Activated CD8-positive, alpha-beta memory T cell treated with anti-CD3 and anti-CD28 coated beads, Interleukin-2, amount 50 U/mL, for 48 hours (primary cell): ENCODE measurements around the gene XBP1.
"Not testable (repeated sequence)": the region's sequence is repeated elsewhere in the genome, so short reads cannot be mapped to it uniquely, and the experiment has no call there.

Source experiments
- DNase-seq: peaks from one replicate; pipeline ENCODE4 v3.0.0-alpha.2; 2020

Gene XBP1

DNA sequence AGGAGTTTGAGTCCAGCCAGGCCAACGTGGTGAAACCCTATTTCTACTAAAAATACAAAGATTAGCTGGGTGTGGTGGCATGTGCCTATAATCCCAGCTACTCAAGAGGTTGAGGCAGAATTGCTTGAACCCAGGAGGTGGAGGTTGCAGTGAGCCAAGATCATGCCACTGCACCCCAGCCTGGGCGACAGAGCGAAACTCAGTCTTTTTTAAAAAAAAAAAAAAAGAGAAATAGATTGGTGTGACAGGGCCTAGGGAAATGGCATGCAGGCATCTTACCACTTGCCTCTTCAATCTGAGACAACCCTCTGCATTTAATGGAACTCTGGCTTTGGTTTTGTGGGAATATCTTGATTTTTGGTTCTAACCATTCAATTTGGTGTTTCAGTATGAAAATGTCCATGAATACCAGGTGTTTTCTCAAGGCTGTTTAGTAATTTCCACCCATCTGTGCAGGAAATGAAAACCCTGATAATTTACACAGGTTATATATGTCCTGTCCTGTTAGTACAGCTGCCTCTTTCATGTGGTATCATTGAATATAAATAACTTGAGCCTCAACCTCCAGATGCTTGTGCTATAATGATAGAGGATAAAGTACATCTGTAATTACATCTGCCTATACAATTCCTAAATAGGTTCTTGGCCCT is 8.4 kb downstream of the XBP1 start:
- DNase-seq: no peak

DNA sequence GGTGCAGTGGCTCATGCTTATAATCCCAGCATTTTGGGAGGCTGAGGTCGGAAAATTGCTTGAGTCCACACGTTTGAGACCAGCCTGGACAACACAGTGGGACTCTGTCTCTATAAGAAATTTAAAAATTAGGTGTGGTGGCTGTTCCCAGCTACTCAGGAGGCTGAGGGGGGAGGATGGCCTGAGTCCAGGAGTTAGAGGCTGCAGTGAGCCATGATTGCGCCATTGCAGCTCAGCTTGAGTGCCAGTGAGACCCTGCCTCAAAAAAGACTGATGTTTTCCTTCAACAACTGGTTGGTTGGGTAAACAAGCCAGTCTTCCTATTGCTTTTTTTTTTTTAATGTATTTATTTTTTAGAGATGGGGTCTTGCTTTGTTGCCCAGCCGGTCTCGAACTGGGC is 9.2 kb downstream of the XBP1 start:
- no peak for DNase-seq

DNA sequence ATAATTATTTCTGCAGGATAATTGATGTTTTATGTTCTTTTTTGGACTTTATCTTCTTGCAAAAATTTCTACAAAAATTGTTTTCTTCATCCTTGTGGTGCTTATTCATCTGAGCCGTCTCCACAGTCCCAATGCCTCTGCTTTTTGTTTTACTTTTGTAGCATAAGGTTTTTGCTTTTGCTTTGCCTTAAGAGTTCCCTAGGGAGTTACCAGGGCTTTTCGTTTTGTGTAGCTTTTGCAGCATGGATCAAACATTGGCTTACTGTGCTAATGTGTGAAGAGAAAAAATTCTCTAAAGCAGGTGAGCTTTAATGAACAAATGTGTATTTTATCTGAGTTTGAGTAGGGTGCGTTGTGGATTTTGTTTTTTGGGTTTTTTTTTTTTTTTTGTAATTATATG is 11.8 kb downstream of the XBP1 start:
- no peak for DNase-seq

DNA sequence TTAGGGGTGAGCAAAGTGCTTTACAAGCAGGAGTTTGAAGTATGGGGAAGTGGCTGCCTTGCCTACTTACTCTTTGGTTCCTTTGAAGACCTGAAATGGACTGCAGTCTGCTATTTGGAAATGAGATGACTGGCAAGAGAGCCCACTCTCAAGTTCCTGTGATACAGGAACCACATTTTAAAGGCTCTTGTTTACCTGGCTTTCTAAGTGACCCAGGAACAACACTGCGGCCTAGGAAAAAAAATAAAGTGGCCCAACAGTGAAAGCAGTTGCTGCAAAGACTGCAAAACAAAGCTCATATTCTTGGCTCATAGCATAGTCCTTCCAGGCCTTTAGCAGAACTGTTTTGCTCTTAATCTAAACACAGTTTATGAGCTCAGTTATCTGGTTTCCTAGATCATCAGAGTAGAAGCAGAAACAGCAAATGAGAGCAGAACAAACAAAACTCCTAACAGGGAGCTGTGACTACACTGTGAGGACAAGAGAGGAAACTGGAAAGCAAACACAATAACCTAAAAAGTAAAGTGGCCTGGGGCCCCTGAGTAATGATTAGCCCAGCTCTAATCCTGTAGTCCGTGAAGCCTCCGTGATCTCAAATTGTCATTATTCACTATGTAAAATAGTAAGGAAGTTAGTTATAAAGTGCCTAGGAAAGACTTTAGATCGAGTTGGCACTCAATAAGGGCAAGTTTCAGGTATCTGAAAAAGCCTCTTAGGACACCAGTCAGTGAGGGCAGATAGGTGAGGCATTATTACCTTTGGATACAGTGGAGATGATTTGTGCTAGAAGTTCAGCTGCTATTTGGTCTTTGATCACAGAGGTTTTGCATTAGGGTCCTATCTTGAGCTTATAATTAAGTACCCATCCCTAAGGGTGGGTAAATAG is 16.3 kb downstream of the XBP1 start:
- DNase-seq: no peak

DNA sequence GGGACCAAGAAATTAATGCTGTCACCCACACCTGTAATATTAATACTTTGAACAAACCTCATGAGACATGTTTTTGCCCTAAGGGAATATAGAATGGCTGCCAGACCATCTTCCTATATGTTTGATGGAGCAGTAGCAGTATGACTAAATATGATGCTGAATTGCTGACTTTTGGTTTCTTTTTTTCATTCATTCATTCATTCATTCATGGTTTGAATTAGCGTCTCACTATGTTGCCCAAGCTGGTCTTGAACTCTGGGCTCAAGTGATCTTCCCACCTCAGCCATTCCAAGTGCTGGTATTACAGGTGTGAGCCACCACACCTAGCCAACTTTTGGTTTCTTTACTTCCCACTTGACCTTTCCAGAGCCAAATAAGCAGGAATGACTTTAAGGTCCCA is 20.1 kb downstream of the XBP1 start:
- no peak for DNase-seq

DNA sequence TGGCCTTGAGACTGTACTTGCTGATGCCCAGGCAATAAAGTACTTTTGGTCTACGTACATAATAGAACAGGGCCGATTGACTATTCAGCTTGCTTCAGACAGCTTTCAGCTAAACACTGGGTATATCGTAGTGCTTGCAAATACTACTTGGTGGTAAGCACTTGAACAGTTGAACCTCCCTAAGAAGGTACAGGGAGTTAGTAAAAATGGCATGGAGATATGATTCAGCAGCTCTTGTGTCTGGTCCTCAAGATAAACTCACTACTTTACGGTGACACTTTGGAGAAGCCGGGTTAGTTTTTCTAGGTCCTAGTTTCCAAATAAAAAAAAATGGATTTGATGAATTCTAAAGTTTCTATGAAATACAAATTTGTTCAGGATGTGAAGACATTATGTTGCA is 20.5 kb downstream of the XBP1 start:
- DNase-seq: no peak

DNA sequence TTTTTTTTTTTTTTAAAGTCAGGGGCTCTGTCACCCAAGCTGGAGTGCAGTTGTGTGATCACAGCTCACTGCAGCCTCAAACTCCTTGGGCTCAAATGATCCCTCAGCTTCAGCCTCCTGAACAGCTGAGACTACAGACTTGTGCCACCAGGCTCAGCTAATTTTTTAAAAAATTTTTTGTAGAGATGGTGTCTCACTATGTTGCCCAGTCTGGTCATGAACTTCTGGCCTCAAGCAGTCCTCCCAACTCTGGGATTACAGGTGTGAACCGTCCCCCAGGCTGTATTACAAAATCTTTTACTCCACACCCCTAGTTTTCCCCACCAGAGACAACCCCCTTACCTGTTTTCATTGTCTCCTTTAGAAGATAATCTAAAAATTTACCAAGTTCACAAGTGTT is 26.0 kb downstream of the XBP1 start:
- no peak for DNase-seq

DNA sequence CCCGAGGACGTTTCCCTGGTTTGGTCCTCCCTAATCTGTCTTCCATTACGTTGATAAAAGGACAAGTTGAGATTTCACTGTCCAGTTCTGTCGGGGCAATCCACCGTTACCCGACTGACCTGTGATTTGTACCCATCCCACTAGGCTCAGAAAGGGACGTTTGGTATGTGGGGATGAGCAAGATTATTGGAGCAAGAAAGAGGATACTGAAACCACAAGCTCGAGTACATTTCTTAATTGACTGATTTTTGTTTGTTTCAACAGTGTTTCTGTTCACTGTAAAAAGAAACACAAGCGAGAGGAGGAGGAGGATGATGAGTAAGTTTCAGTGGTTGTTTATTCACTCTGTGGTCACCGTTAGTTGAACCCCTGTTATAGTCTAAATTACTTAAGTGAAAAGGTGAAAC is 26.9 kb downstream of the XBP1 start:
- DNase-seq: no peak

DNA sequence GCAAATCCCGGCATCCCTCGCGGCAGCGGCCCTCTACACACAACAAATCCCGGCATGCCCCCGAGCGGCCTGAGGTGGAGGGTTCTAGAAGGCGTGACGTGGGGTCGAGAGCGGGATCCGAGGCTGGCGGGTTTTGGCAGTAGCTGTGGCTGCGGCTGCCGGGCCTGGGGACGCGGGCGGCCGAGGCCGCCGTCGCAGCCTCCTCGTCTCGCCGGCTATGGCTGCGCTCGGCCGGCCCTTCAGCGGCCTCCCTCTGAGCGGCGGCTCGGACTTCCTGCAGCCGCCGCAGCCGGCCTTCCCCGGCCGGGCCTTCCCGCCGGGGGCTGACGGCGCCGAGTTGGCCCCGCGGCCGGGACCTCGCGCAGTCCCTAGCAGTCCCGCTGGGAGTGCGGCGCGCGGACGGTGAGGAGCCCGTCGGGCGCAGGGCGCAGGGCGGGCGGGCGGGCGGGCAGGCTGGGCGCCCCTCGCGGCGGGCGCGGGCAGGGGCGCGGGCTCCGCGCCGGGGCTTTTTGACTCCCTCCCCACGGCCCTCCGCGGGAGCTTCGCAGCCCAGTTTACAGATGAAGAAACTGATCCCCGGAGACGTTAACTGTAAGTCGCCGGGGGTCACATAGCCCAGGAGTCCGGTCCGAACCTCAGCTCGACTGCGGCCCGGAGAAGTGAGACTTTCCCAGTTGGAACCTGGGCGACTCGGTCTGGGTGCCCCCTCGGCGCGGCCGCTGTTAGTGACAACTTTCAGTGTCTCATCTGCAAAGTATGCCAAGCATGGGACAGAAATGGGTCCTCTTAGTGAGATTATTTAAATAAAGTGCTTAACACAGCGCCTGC is 27.5 kb downstream of the XBP1 start, which contains the start of gene CCDC117:
CCDC117 (plus strand) TSS at position 63 of the 828 bp plus-strand sequence; CDS start at position 218, 155 bp downstream.
- DNase-seq: peak; percentile 93

DNA sequence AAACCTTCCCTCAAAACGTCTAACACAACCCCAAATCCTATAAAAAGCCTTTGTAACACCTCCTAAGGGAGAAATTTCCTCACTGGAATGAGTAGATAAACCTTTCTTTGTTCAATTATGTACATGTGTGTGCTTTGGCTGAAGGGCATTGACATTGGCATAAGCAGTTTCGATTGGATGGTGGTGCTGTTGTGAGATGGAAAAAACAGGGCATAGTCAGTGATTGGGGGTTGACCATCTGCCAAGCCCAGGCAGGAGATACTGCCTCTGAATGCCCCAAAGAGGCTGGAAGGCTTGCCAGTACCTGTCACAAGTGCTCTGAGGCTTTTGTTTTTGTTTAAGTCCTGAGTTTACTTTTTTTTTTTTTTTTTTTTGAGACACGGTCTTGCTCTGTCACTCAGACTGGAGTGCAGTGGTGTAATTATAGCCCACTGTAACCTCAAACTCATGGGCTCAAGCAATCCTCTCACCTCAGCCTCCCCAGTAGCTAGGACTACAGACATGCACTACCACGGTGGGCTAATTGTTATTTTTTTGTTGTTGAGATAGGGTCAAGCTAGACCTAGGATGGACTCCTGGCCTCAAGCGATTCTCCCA is 29.1 kb downstream of the XBP1 start:
- no peak for DNase-seq

DNA sequence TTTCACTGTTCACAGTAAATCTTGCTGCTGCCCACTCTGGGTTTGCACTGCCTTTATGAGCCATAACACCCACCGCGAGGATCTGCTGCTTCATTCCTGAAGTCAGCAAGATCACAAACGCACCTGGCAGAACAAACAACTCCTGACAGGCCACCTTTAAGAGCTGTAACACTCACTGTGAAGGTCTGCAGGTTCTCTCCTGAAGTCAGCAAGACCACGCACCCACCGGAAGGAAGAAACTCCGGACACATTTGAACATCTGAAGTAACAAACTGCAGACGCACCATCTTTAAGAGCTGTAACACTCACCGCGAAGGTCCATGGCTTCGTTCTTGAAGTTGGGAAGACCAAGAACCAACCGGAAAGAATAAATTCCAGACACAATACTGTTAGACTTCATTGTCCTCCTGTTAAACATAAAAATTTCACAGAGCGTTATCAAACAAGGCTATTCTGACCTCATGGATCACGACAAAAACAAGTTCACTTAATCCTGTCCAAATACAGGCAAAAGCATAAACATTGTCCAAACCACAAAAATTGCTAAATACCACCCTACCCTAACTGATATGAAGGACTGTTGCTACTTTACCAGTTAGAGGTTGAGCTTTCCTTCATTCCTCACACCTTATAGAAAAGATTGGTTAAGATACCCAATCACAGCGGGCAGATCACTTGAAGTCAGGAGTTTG is 30.8 kb downstream of the XBP1 start:
- no peak for DNase-seq

DNA sequence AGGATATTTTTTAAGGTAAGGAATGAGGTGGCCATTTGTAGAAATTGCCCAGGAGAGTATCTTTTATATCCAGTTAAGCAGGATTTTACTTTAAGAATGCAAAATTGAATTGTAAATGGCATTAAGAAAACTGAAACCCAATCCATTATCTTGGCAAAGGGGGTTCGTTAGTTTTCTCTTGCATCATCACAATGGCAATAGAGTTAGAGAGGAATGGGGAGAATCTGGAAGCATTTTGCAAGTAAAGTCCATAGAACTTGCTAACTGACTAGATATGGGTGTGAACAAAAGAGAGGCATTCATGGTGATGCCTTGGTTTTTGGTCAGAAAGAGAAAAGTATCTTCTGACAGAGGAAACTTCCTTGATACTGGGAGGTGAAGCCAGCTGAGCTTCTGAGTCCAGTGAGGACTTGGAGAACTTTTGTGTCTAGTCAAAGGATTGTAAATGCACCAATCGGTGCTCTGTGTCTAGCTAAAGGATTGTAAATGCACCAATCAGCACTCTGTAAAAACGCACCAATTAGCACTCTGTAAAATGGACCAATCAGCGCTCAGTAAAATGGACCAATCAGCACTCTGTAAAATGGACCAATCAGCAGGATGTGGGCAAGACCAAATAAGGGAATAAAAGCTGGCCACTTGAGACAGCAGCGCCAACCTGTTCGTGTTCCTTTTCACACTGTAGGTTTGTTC is 31.5 kb downstream of the XBP1 start:
- DNase-seq: no peak

DNA sequence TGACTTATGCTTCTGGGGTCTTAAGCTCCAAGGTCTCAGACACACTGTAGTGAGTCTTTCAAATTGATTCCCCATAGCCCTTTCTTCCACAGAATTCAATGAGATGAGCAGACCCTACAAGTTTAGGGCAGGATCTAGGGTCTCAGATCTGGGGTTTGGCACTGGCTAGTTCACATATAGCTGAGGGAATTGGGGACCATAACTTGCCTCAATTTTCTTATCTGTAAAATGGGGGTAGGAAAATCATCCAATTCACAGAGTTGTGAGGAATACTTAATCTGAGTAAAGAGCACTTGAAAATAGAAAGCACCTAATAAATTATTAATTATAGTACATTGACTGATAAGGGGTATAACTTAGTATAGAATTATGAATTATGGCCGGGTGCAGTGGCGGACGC is 33.7 kb downstream of the XBP1 start:
- DNase-seq: no peak

DNA sequence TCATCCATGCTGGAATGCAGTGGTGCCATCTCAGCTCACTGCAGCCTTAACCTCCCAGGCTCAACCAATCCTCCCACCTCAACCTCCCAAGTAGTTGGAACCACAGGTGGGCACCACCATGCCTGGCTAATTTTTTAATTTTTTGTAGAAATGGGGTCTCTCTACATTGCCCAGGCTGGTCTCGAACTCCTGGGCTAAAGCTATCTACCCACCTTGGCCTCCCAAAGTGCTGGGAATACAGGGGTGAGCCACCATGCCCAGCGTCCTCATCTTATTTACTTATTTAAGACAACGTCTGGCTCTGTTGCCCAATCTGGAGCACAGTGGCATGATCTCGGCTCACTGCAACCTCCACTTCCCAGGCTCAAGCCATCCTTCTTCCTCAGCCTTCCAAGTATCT is 38.4 kb downstream of the XBP1 start:
- DNase-seq: not testable (repeated sequence)

DNA sequence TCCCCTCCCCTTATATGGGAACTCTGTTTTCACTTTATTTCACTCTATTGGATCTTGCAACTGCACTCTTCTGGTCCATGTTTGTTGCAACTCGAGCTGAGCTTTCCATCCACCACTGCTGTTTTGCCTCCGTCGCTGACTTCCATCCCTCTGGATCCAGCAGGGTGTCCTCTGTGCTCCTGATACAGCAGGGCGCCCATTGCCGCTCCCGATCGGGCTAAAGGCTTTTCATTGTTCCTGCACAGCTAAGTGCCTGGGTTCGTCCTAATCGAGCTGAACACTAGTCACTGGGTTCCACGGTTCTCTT is 39.0 kb downstream of the XBP1 start:
- DNase-seq: no peak

DNA sequence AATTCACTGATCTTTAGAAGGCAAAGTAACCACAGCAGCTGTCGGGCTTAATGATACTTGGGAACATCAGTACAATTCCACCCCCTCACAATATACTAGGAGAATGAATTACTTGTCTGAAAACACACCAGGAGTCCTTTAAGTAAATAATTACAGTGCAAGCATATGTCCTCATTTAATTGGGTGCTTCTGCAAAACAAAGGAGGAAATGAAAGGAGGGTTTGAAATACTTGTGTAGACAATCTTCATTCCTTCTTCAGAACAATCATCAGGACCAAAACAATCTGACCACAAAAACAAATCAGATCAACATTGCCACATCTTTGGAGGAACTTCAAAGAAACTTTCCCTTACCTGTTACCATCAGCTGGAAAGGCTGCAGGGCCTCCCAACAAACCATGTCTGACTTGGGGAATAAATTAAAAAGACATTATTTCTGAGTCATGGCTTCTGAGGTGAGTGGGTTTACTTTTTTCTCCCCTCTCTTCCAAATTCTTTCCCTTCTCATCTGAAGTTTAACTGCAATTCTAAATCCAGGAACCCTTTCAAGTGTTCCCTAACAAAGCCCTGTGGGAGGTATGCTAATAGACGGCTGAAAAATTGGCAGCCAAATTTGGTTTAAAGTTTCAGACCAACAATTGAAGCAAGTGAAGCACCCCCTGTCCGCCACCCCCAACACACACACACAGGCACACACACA is 40.4 kb downstream of the XBP1 start:
- DNase-seq: no peak

DNA sequence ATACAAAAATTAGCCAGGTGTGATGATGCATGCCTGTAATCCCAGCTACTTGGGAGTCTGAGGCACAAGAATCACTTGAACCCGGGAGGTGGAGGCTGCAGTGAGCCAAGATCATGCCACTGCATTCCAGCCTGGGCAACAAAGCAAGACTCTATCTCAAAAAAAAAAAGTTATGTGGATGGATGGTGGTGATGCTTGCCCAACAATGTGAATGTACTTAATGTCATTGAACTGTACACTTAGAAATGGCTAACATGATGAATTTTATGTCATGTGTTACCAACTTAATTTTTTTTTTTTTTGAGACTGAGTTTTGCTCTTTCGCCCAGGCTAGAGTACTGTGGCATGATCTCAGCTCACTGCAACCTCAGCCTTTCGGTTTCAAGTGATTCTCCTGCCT is 45.9 kb downstream of the XBP1 start:
- DNase-seq: not testable (repeated sequence)

DNA sequence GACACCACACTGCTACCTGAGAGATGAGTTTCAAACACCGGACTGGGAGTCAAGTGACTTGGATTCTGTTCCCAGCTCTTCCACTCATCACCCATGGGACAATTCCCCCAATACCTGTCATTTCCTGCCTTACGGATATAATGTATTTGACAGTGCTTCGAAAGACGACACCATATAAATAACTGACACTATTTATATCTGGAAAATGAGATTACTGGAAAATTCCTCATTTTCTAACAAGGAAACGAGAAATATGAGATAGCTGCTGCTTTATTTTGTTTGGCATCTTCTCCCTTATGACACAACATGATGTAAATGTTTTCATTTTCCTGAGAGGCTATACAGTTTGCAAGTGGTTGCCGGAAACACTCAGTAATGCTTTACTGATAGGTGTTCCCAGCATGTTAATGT is 49.9 kb downstream of the XBP1 start:
- DNase-seq: no peak
